Suprapubic skin (tissue), 4 donors: ENCODE results near the gene GPALPP1. TPM values are rescaled to one million over a fixed set of nuclear protein-coding genes. Genes with fewer than 3 reads are reported as not detected.

Experiments used
- DNase-seq, 2 donors: peaks; one replicate each; pipeline ENCODE4 v3.0.0-alpha.2; 2019; ENCODE audit warnings: low spot score in 2 of 2
- H3K27ac ChIP-seq: fragments of 200-600 bp; sonication (generic); one replicate; pipeline ENCODE4 v1.5.1; 2019
- H3K27me3 ChIP-seq: fragments of 200-600 bp; sonication (generic); one replicate; pipeline ENCODE4 v1.5.1; 2019
- H3K36me3 ChIP-seq: fragments of 200-600 bp; sonication (generic); one replicate; pipeline ENCODE4 v1.5.1; 2019
- H3K4me1 ChIP-seq: fragments of 200-600 bp; sonication (generic); one replicate; pipeline ENCODE4 v1.5.1; 2019
- H3K4me3 ChIP-seq: fragments of 200-600 bp; sonication (generic); one replicate; pipeline ENCODE4 v1.5.1; 2019; ENCODE audit warnings: mild to moderate bottlenecking
- H3K9me3 ChIP-seq: fragments of 200-600 bp; sonication (generic); one replicate; pipeline ENCODE4 v1.5.1; 2019
- EP300 ChIP-seq: sonication (generic); formaldehyde crosslinking; IDR thresholded peaks from one replicate; pipeline ENCODE4 v1.6.1; 2017; ENCODE audit warnings: antibody characterized with exemption
- POLR2A ChIP-seq, 2 donors: fragments of 450-650 bp; IDR thresholded peaks; one replicate each; pipeline ENCODE4 v1.6.1; 2017; ENCODE audit warnings: antibody characterized with exemption in 2 of 2, mild to moderate bottlenecking in 2 of 2, moderate library complexity in 2 of 2
- POLR2AphosphoS5 ChIP-seq, 3 donors: sonication (generic); formaldehyde crosslinking; IDR thresholded peaks; one replicate each; pipeline ENCODE4 v1.6.1; 2017; ENCODE audit warnings: antibody characterized with exemption in 3 of 3
- WGBS: methylation state at CpG from one replicate; pipeline ENCODE4 v1.1.5; 2018; 5-methylcytosine and 5-hydroxymethylcytosine counted together
- total RNA-seq, 4 donors: library from RNA; depleted of rRNA; stranded (reverse); fragments of >200 nt; gene quantifications; one replicate each; pipeline ENCODE4 v1.1.0, GENCODE V29; 2016
- TF ChIP-seq, protein P1 (sequence below), 2 donors: fragments of 200-600 bp in 1 of 2; fragments of 450-650 bp in 1 of 2; sonication (generic) in 1 of 2; IDR thresholded peaks; one replicate each; pipeline ENCODE4 v1.5.1; 2016 to 2019; ENCODE audit warnings: antibody characterized with exemption in 2 of 2, mild to moderate bottlenecking in 1 of 2, moderate library complexity in 1 of 2

The GPALPP1 gene
- total RNA-seq, 4 donors from 2014 or later, result 17.0 to 33.5 (median 28.6) TPM

DNA sequence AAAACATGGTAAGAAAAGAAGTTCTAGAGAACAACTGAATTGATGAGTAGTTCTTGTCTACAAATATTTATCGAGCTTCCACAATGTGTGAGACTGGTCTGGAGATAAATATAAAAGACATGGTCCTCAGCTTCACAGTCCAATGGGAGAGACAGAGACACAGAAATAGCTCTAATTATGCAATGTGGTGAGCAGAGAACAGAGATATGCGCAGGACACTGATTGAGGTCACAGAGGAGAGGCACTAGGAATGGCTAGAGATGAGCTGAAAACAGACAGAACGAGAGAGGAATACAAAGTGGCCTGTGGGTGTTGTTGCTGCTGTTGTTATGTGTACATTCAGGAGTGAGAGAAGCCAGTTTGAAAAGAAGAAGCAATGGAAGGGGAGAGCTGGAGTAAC lies 53.2 kb downstream of the GPALPP1 start:
- H3K27me3 ChIP-seq, result no peaks in the 10 kb centered on the region
- DNase-seq, result no peak
- H3K4me3 ChIP-seq, result no peak overlapping the region
- H3K27ac ChIP-seq, result no peak overlapping the region
- no peaks in the 10 kb centered on the region for H3K36me3 ChIP-seq
- no peaks in the 10 kb centered on the region for H3K9me3 ChIP-seq
- peaks cover 8% of the 10 kb centered on the region for H3K4me1 ChIP-seq
- TF ChIP-seq EP300, result no peak
- no peak for TF ChIP-seq POLR2AphosphoS5 (IDR thresholded peaks at IDR 0.05)
- no peak for TF ChIP-seq POLR2A (IDR thresholded peaks at IDR 0.05)
- TF ChIP-seq, protein P1, sequence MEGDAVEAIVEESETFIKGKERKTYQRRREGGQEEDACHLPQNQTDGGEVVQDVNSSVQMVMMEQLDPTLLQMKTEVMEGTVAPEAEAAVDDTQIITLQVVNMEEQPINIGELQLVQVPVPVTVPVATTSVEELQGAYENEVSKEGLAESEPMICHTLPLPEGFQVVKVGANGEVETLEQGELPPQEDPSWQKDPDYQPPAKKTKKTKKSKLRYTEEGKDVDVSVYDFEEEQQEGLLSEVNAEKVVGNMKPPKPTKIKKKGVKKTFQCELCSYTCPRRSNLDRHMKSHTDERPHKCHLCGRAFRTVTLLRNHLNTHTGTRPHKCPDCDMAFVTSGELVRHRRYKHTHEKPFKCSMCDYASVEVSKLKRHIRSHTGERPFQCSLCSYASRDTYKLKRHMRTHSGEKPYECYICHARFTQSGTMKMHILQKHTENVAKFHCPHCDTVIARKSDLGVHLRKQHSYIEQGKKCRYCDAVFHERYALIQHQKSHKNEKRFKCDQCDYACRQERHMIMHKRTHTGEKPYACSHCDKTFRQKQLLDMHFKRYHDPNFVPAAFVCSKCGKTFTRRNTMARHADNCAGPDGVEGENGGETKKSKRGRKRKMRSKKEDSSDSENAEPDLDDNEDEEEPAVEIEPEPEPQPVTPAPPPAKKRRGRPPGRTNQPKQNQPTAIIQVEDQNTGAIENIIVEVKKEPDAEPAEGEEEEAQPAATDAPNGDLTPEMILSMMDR (IDR thresholded peaks at IDR 0.05), result no peak
- WGBS, result 75% methylated on average over 3 of the region's 3 CpGs

DNA sequence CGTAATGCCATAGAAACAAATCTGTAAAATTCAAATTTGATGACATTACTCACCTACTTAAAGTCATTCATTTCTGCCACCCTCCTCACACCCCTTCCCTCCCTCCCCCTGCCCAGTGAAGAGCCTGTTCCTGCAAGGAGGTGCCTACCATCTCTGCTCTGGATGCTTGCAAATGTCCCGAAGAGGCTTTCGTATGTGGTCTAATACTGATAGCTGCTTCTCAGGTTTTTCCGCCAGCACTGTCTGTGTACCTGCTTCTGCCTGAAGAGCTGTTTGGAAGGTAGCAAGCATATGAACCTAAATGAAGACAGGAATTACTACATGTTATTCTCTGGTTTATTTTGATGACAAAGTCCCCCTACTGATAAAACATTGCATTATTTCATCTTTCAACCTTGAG lies 57.1 kb downstream of the GPALPP1 start:
- 75% methylated on average over 4 of the region's 4 CpGs for WGBS
- no peak for DNase-seq
- Histone ChIP-seq H3K27me3 (no peaks in the 10 kb centered on the region), H3K9me3 (no peaks in the 10 kb centered on the region), H3K4me1 (peaks cover 12% of the 10 kb centered on the region), H3K36me3 (no peaks in the 10 kb centered on the region), H3K27ac (no peak overlapping the region), H3K4me3 (peak overlapping the region; percentile 42)
- no peak for TF ChIP-seq POLR2A (IDR thresholded peaks at IDR 0.05)

DNA sequence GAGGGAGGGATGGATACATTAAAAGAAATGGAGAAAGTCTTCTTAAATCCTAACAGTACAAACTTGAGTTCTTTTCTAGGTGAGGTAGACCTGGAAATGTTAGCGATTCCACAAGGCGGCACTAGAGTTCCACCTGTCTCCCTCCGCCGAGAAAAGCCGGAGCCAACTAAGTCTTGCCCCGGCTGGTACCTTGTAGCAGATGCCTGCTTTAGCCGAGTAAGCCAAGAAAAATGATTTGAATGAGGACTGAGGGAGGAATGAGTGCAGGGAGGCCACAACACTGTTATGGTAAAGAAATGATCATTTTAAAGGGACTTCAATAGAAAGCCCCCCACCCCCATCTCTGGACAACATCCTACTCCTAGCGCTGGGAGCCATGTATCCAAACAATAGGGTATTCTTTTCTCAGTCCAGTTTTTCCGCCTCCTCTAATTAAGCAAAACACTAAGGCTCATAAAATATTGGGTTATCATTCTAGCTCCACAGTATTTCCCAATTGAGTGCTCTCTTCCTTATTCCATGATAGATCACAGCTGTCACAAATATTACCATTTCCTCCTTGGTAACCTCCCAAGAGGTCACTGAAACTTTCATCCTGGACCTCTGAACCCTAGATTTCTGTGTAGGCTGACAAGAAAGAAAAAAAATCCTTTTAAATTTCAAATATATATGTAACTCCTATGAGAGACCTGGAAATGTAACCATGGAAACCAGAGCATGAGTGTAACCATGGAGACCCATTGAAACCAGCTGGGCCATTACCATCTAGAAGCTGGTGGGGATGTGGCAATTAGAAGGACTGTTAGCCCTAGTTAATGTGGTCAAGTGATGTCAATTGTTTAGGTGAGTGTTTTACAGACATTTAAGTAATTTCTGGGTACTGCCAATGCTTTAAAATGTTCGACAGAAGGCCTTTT lies 58.3 kb downstream of the GPALPP1 start:
- Histone ChIP-seq H3K4me3 (peak overlapping the region; percentile 42), H3K4me1 (peaks cover 12% of the 10 kb centered on the region), H3K36me3 (no peaks in the 10 kb centered on the region), H3K27me3 (no peaks in the 10 kb centered on the region), H3K9me3 (no peaks in the 10 kb centered on the region), H3K27ac (no peak overlapping the region)
- 16% methylated on average over 10 of the region's 10 CpGs for WGBS
- TF ChIP-seq EP300 (no peak), POLR2A (IDR thresholded peaks at IDR 0.05) (no peak)
- TF ChIP-seq, protein P1 (IDR thresholded peaks at IDR 0.05), result peak; percentile 67 to 81
- peak in 1 of 2 donors; percentile 74 for DNase-seq

DNA sequence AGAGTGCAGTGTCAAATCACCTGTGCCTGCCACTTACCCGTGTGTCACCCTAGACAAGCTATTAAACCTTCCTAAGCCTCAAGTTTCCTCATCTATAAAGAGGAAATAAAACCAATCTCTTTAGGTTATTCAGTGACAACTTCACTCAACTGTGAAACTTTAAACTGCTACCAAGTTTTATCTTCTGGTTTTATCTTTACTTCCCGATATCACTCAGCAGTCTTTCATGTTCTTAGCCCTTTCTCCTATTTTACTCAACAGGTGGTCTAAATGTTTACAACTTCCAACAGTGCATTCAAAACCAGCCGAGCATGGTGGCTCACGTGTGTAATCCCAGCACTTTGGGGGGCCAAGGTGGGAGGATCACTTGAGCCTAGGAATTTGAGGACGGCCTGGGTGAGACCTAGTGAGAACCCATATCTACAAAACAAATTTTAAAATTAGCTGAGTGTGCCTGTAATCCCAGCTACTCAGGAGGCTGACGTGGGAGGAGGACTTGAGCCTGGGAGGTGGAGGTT lies 59.6 kb downstream of the GPALPP1 start:
- no peaks in the 10 kb centered on the region for H3K9me3 ChIP-seq
- TF ChIP-seq, protein P1 (IDR thresholded peaks at IDR 0.05), result no peak
- TF ChIP-seq POLR2A (IDR thresholded peaks at IDR 0.05), result no peak
- TF ChIP-seq POLR2AphosphoS5 (IDR thresholded peaks at IDR 0.05), result no peak
- no peak for TF ChIP-seq EP300
- no peaks in the 10 kb centered on the region for H3K36me3 ChIP-seq
- no peak overlapping the region for H3K27ac ChIP-seq
- DNase-seq, result no peak
- peaks cover 12% of the 10 kb centered on the region for H3K4me1 ChIP-seq
- no peak overlapping the region for H3K4me3 ChIP-seq
- H3K27me3 ChIP-seq, result no peaks in the 10 kb centered on the region
- WGBS, result 76% methylated on average over 6 of the region's 6 CpGs

DNA sequence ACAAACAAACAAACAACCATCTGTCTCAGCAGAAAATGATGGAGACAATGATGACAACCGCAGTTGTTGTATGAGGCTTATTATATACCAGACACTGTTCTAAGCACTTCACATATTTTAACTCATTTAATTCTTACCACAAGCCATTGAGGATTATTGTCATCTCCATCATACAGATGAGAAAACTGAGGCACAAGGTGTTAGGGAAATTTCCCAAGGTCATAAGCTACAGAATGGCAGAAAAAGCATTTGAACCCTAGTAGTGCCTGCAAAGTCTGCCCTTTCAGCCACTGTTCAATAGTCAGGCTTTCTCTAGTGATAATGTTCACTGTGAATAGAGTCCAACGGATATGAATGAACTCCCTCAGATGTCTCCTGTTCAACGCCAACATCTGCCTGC lies 60.1 kb downstream of the GPALPP1 start:
- WGBS, result 96% methylated on average over 3 of the region's 3 CpGs
- no peak for DNase-seq
- TF ChIP-seq EP300, result no peak
- TF ChIP-seq, protein P1 (IDR thresholded peaks at IDR 0.05), result no peak
- no peak for TF ChIP-seq POLR2A (IDR thresholded peaks at IDR 0.05)
- TF ChIP-seq POLR2AphosphoS5 (IDR thresholded peaks at IDR 0.05), result no peak
- H3K4me1 ChIP-seq, result peaks cover 12% of the 10 kb centered on the region
- no peaks in the 10 kb centered on the region for H3K27me3 ChIP-seq
- no peaks in the 10 kb centered on the region for H3K36me3 ChIP-seq
- no peaks in the 10 kb centered on the region for H3K9me3 ChIP-seq
- no peak overlapping the region for H3K4me3 ChIP-seq
- no peak overlapping the region for H3K27ac ChIP-seq
